ENCODE measurements around the gene DUOXA1.

Gene DUOXA1

GRCh38 chr15:45161666-45162065 lies 32.0 kb upstream of the DUOXA1 start:
- Histone ChIP-seq H3K4me3 (ENCODE audit: low read depth, low read length) (no peak overlapping the region), H3K4me1 (ENCODE audit: control insufficient read depth, insufficient read depth, low read length) (0 out of 2 replicates have a peak, but pooled peaks cover 2% of the 10 kb centered on the region), H3K27ac (ENCODE audit: extremely low read depth, low read depth, low read length) (no peak overlapping the region), H3K36me3 (ENCODE audit: control insufficient read depth in 2 of 2, insufficient read depth in 1 of 2, low read length in 2 of 2) (no peaks in the 10 kb centered on the region), H3K9me3 (ENCODE audit: control insufficient read depth, insufficient read depth, low read depth, low read length) (no peaks in the 10 kb centered on the region)
- ChIA-PET POLR2A (interaction anchor here (0.6 kb wide), 1 partner anchor 9 kb away, joined by 12 read pairs; no protein-coding TSS in a partner anchor), CTCF (interaction anchor here (0.7 to 4.4 kb wide), 7 partner anchors 10 to 447 kb away, joined by 3 to 23 read pairs (median 3); no protein-coding TSS in a partner anchor)
- no peak for TF ChIP-seq ZFP69B (tag by site-specific recombination; IDR thresholded peaks at IDR 0.05)
- TF ChIP-seq ZBTB1 (tag by site-specific recombination; IDR thresholded peaks at IDR 0.05): no peak
- TF ChIP-seq WT1 (tag by site-specific recombination; IDR thresholded peaks at IDR 0.05): no peak
- TF ChIP-seq ZNF398 (tag by site-specific recombination; IDR thresholded peaks at IDR 0.05): no peak
- no peak for TF ChIP-seq MYNN (tag by site-specific recombination; IDR thresholded peaks at IDR 0.05; ENCODE audit: borderline replicate concordance)
- no peak for TF ChIP-seq ZNF350 (tag by site-specific recombination; IDR thresholded peaks at IDR 0.05)

- CTCF ChIA-PET: interaction anchor here (0.6 to 1.7 kb wide), 4 partner anchors 31 to 115 kb away, joined by 3 to 6 read pairs (median 4); no protein-coding TSS in a partner anchor
- Histone ChIP-seq H3K4me1 (ENCODE audit: control insufficient read depth, insufficient read depth, low read length) (no peaks in the 10 kb centered on the region), H3K4me3 (ENCODE audit: low read depth, low read length) (no peak overlapping the region), H3K36me3 (ENCODE audit: control insufficient read depth in 2 of 2, insufficient read depth in 1 of 2, low read length in 2 of 2) (no peaks in the 10 kb centered on the region), H3K9me3 (ENCODE audit: control insufficient read depth, insufficient read depth, low read depth, low read length) (no peaks in the 10 kb centered on the region), H3K27ac (ENCODE audit: extremely low read depth, low read depth, low read length) (no peak overlapping the region)
- POLR2A ChIA-PET: interaction anchor here (0.8 kb wide), 1 partner anchor 30 kb away, joined by 3 read pairs; the partner anchor contains the start of gene SHF
- peak; percentile 88 for TF ChIP-seq KLF1 (tag by site-specific recombination; IDR thresholded peaks at IDR 0.05)
- no peak for TF ChIP-seq ZNF518A (tag by site-specific recombination; conservative IDR thresholded peaks at IDR 0.05; ENCODE audit: low read depth)
- TF ChIP-seq ZNF677 (tag by site-specific recombination; IDR thresholded peaks at IDR 0.05): no peak
- no peak for TF ChIP-seq ZNF660 (tag by site-specific recombination; IDR thresholded peaks at IDR 0.05)
- TF ChIP-seq ZBTB21 (tag by site-specific recombination; IDR thresholded peaks at IDR 0.05): peak; percentile 54
- no peak for TF ChIP-seq ZNF555 (tag by site-specific recombination; conservative IDR thresholded peaks at IDR 0.05)
- 0 out of 2 replicates have a peak, but pooled peaks have one; percentile 10 for TF ChIP-seq PRDM10 (tag by site-specific recombination; IDR thresholded peaks at IDR 0.05)
- TF ChIP-seq ZNF600 (tag by site-specific recombination; IDR thresholded peaks at IDR 0.05): 0 out of 2 replicates have a peak, but pooled peaks have one; percentile 25
- TF ChIP-seq SP7 (tag by site-specific recombination; IDR thresholded peaks at IDR 0.05): peak; percentile 55
- no peak for TF ChIP-seq ZNF280C (tag by site-specific recombination; IDR thresholded peaks at IDR 0.05)
- TF ChIP-seq PBX3 (CRISPR knock-in tag; IDR thresholded peaks at IDR 0.05): no peak
- TF ChIP-seq ZSCAN30 (tag by site-specific recombination; IDR thresholded peaks at IDR 0.05): no peak
- peak; percentile 52; the same call in 1 of the 2 replicates for TF ChIP-seq ZBTB17 (tag by site-specific recombination; IDR thresholded peaks at IDR 0.05)
- no peak for TF ChIP-seq ZNF354C (tag by site-specific recombination; IDR thresholded peaks at IDR 0.05; ENCODE audit: borderline replicate concordance, low read depth)
Observed at GRCh38 chr15:45157974-45158373, 28.3 kb upstream of the DUOXA1 start.

Measured in HEK293 (cell line).